Thyroid gland (tissue), 4 donors: ENCODE data around the gene NDE1.

Experiments used
- POLR2A ChIP-seq, 2 donors: fragments of 450-650 bp; IDR thresholded peaks; one replicate each; pipeline ENCODE4 v1.6.1; 2017; ENCODE audit warnings: antibody characterized with exemption in 2 of 2, mild to moderate bottlenecking in 2 of 2, moderate library complexity in 1 of 2
- TF ChIP-seq, protein P1 (sequence below), 6 experiments: fragments of 200-600 bp in 3 of 6; fragments of 450-650 bp in 3 of 6; sonication (generic) in 3 of 6; IDR thresholded peaks; one replicate each; pipeline ENCODE4 v1.5.1; 2016 to 2019; ENCODE audit warnings: antibody characterized with exemption in 6 of 6, mild to moderate bottlenecking in 2 of 6, inconsistent platforms in 1 of 6, moderate library complexity in 1 of 6

DNA sequence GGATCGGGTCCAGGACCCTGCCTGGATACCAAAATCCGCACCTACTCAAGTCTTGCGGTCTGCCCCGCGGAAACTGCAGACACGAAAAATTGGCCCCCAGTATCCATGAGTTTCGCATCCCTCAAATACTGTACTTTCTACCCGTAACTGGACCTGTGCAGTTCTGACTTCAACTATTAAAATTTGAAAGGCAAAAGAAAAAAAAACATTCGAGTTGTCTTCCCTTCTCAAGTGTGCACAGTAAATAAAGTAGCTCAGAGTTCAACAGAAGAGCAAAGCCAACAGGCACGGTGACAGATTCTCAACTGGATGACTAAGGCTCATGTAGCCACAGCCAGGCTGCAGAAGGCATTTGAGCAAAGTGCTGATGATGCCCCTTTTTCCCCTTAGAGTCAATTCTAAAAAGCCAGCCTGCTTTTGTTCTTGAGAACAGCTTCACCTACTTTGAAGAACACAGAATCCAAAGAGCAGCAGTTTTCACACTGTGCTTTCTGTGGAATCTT, 39.6 kb upstream of the NDE1 start:
- TF ChIP-seq, protein P1, sequence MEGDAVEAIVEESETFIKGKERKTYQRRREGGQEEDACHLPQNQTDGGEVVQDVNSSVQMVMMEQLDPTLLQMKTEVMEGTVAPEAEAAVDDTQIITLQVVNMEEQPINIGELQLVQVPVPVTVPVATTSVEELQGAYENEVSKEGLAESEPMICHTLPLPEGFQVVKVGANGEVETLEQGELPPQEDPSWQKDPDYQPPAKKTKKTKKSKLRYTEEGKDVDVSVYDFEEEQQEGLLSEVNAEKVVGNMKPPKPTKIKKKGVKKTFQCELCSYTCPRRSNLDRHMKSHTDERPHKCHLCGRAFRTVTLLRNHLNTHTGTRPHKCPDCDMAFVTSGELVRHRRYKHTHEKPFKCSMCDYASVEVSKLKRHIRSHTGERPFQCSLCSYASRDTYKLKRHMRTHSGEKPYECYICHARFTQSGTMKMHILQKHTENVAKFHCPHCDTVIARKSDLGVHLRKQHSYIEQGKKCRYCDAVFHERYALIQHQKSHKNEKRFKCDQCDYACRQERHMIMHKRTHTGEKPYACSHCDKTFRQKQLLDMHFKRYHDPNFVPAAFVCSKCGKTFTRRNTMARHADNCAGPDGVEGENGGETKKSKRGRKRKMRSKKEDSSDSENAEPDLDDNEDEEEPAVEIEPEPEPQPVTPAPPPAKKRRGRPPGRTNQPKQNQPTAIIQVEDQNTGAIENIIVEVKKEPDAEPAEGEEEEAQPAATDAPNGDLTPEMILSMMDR (IDR thresholded peaks at IDR 0.05): no peak
- no peak for TF ChIP-seq POLR2A (IDR thresholded peaks at IDR 0.05)
